NT2/D1 (cell line): ENCODE data around the gene SLC25A30.
"Not testable (repeated sequence)": the region's sequence is repeated elsewhere in the genome, so short reads cannot be mapped to it uniquely, and the experiment has no call there.

Experiments used
- SUZ12 ChIP-seq: IDR thresholded peaks from 2 replicates; pipeline ENCODE4 v1.6.1; 2011; ENCODE audit not compliant: insufficient read length, insufficient read depth; ENCODE audit errors: extremely low read depth
- YY1 ChIP-seq: IDR thresholded peaks from 2 replicates; pipeline ENCODE4 v1.6.1; 2011; ENCODE audit not compliant: insufficient read length, insufficient read depth
- ZNF274 ChIP-seq: IDR thresholded peaks from 2 replicates; pipeline ENCODE4 v1.6.1; 2011; ENCODE audit warnings: mild to moderate bottlenecking, low read depth, low read length

GRCh38 chr13:45426056-45426841 lies 8.1 kb upstream of the SLC25A30 start:
- TF ChIP-seq ZNF274, SUZ12, YY1: not testable (repeated sequence)
